T-cell (primary cell): ENCODE data around the gene XAGE1B. TPM values are rescaled to one million over a fixed set of nuclear protein-coding genes. Genes with fewer than 3 reads are reported as not detected.
"Not testable (repeated sequence)": the region's sequence is repeated elsewhere in the genome, so short reads cannot be mapped to it uniquely, and the experiment has no call there.

Source experiments
- ATAC-seq, 4 experiments: fragments of 200-7000 bp in 3 of 4; fragments of 150-1000 bp in 1 of 4; cut with Tn5 transposase; replicated peaks in 1 of 4; 1 replicate in 3 of 4; 2 replicates in 1 of 4; pipeline ENCODE4 v1.10.0; 2021; ENCODE audit warnings: moderate library complexity in 3 of 4, mild to moderate bottlenecking in 2 of 4, moderate number of reproducible peaks in 1 of 4
- CTCF ChIA-PET, 2 donors: fragments of 300-600 bp; sonication (Branson Sonifier 250); formaldehyde crosslinking; loops; one replicate each; lab custom pipeline; 2022; ENCODE audit warnings: antibody characterized with exemption in 2 of 2; lab: Charles Lee
- POLR2A ChIA-PET, 2 donors: fragments of 300-600 bp; sonication (Branson Sonifier 250); formaldehyde crosslinking; loops; one replicate each; lab custom pipeline; 2022; ENCODE audit warnings: antibody characterized with exemption in 2 of 2; lab: Charles Lee
- DNase-seq, 35 experiments: peaks; one replicate each; pipeline versions ENCODE4 v3.0.0 to v3.0.0-alpha.2; 2013 to 2023
- H3K27ac ChIP-seq: one replicate; pipeline ENCODE4 v1.5.1; 2013; ENCODE audit warnings: low read length
- H3K27me3 ChIP-seq, 2 experiments: replicated peaks in 1 of 2; 1 replicate in 1 of 2; 2 replicates in 1 of 2; pipeline versions ENCODE4 v1.6.1 to v1.7.0; 2013; ENCODE audit warnings: low read length in 1 of 2, mixed read lengths in 1 of 2; ENCODE audit not compliant: control insufficient read depth in 2 of 2, insufficient read depth in 2 of 2; ENCODE audit errors: extremely low read depth in 1 of 2
- H3K36me3 ChIP-seq, 2 donors: 1 replicate in 1 of 2; 2 replicates in 1 of 2; pipeline versions ENCODE4 v1.6.1 to v1.7.0; 2013; ENCODE audit warnings: low read length in 1 of 2; ENCODE audit not compliant: control insufficient read depth in 2 of 2, insufficient read depth in 1 of 2; ENCODE audit errors: extremely low read depth in 1 of 2
- H3K4me1 ChIP-seq, 2 experiments: 1 replicate in 1 of 2; 2 replicates in 1 of 2; pipeline versions ENCODE4 v1.6.1 to v1.7.0; 2013; ENCODE audit warnings: low read length in 2 of 2, mixed read lengths in 1 of 2; ENCODE audit not compliant: insufficient read depth in 2 of 2, control insufficient read depth in 1 of 2; ENCODE audit errors: extremely low read depth in 1 of 2
- H3K4me3 ChIP-seq, 2 donors: 1 replicate in 1 of 2; 2 replicates in 1 of 2; pipeline versions ENCODE4 v1.5.1 to v1.7.0; 2013; ENCODE audit warnings: mild to moderate bottlenecking in 2 of 2, low read length in 1 of 2, moderate library complexity in 1 of 2; ENCODE audit not compliant: control insufficient read depth in 1 of 2; ENCODE audit errors: extremely low read depth in 1 of 2
- H3K9me3 ChIP-seq: 2 replicates; pipeline ENCODE4 v1.7.0; 2013
- H3K27ac Mint-ChIP-seq, 2 donors: one replicate each; pipeline ENCODE4 v1.8.0; 2020 to 2021; ENCODE audit warnings: mild to moderate bottlenecking in 2 of 2, mixed read lengths in 2 of 2
- H3K27me3 Mint-ChIP-seq, 2 donors: one replicate each; pipeline ENCODE4 v1.8.0; 2021 to 2022; ENCODE audit warnings: mixed read lengths in 2 of 2
- H3K36me3 Mint-ChIP-seq: one replicate; pipeline ENCODE4 v1.8.0; 2021; ENCODE audit warnings: mixed read lengths
- H3K4me1 Mint-ChIP-seq, 3 donors: one replicate each; pipeline ENCODE4 v1.8.0; 2020 to 2022; ENCODE audit warnings: mixed read lengths in 3 of 3, mild to moderate bottlenecking in 1 of 3
- H3K4me3 Mint-ChIP-seq, 3 donors: one replicate each; pipeline ENCODE4 v1.8.0; 2020 to 2022; ENCODE audit warnings: mild to moderate bottlenecking in 3 of 3, mixed read lengths in 3 of 3, moderate library complexity in 3 of 3
- H3K9me3 Mint-ChIP-seq, 3 donors: one replicate each; pipeline ENCODE4 v1.8.0; 2020 to 2022; ENCODE audit warnings: mixed read lengths in 3 of 3
- WGBS: methylation state at CpG from one replicate; pipeline ENCODE4 v1.1.5; 2013; ENCODE audit warnings: missing lambda C conversion rate; ENCODE audit not compliant: insufficient coverage; 5-methylcytosine and 5-hydroxymethylcytosine counted together
- total RNA-seq, 35 experiments: library from RNA in 6 of 35; stranded (reverse) in 6 of 35; fragments of 120-200 nt in 1 of 35; gene quantifications; one replicate each; pipeline versions ENCODE4 v1.2.1 to v1.2.4 and lab custom pipeline; 2013 to 2026

Gene XAGE1B, protein sequence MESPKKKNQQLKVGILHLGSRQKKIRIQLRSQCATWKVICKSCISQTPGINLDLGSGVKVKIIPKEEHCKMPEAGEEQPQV
- total RNA-seq (not detected), total RNA-seq (lab: John Stamatoyannopoulos, UW) (0 reads per million in 29 experiments)
- not detected for total RNA-seq (2013)

DNA sequence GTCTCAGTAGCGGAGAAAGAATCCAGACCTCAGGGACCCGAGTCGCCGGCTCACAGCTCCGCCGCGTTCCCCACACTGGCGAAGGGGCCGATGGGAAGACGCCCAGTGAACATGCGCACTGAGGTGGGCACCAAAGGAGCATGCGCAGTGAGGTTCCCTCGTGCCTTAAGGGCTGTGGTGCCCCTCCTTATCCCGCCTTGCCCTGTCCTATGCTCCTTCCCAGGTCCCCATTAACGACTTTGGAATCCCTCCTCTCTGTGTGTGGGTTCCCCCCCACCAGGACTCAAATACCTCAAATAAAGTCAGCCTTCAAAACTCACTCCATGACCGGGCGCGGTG is at the start of gene XAGE1B:
Gene XAGE1B, minus strand, starts transcription at position 77 of the 339 bp plus-strand sequence. CDS start 1,536 bp downstream, outside the sequence.
- H3K4me1 Mint-ChIP-seq, H3K36me3 Mint-ChIP-seq, H3K9me3 Mint-ChIP-seq, DNase-seq, H3K4me1 ChIP-seq, H3K27ac Mint-ChIP-seq, H3K4me3 Mint-ChIP-seq, H3K27me3 Mint-ChIP-seq, H3K27me3 ChIP-seq, H3K36me3 ChIP-seq, CTCF ChIA-PET, H3K27ac ChIP-seq, H3K4me3 ChIP-seq, POLR2A ChIA-PET, H3K9me3 ChIP-seq, ATAC-seq: not testable (repeated sequence)
- no CpG with 5 or more reads among the region's 18 CpGs for WGBS

DNA sequence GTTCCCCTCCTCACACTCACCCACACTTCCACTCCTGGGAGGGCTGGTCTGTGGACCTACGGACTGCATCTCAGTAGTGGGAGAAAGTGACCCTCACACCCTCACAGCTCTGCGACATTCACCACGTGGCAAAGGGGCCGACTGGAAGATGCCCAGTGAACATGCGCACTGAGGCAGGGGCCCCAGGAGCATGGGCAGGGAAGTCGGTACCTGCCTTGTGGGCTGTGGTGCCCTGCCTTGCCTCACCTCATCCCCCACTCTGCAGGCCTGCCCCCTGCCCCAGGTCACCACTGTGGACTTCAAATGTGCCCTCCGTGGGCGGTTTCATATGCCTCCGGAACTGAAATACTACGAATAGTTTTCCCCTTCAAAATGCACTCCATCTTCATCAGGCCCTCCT is 46.2 kb upstream of the XAGE1B start:
- no peaks in the 10 kb centered on the region for H3K36me3 ChIP-seq
- no peak overlapping the region for H3K27ac ChIP-seq
- no peaks in the 10 kb centered on the region for H3K9me3 Mint-ChIP-seq
- H3K4me1 Mint-ChIP-seq = no peaks in the 10 kb centered on the region
- no peaks in the 10 kb centered on the region for H3K36me3 Mint-ChIP-seq
- peaks cover 5 to 21% of the 10 kb centered on the region in 2 donors for H3K27me3 Mint-ChIP-seq
- ATAC-seq (no peak), DNase-seq (no peak)
- H3K9me3 ChIP-seq = no peaks in the 10 kb centered on the region
- H3K4me1 ChIP-seq = no peaks in the 10 kb centered on the region
- no peak overlapping the region for H3K4me3 ChIP-seq
- H3K27ac Mint-ChIP-seq = no peak overlapping the region
- H3K4me3 Mint-ChIP-seq = no peak overlapping the region
- H3K27me3 ChIP-seq = no peaks in the 10 kb centered on the region
- 93% methylated on average over 3 of the region's 10 CpGs for WGBS
- POLR2A ChIA-PET = no interaction called here
- CTCF ChIA-PET = interaction anchor here in 1 of 2 donors (0.7 kb wide), 1 partner anchor 1085 kb away, joined by 9 read pairs; no protein-coding TSS in a partner anchor

DNA sequence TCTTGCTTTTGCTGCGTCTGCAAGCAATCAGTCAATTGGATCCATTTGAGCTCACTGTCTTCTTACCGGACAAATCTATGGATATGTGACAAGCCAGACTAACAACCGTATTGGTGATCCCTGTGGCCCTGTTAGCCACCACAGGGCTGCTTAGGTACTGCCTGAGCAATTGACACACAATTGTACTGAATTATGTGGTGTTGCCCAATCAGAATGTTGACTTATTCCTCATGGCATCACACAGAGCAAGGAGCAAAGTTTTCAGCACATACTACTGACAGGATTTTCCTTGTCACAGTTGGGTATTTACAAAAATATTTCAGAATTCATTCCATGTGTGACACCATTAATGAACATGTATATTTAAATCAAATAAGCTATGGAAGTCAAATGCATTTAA is 41.3 kb upstream of the XAGE1B start:
- Histone ChIP-seq H3K27me3 (peaks cover 0 to 2% of the 10 kb centered on the region in 2 experiments), H3K9me3 (no peaks in the 10 kb centered on the region), H3K4me1 (no peaks in the 10 kb centered on the region), H3K36me3 (no peaks in the 10 kb centered on the region), H3K27ac (no peak overlapping the region), H3K4me3 (no peak overlapping the region)
- H3K27me3 Mint-ChIP-seq = peaks cover 0 to 21% of the 10 kb centered on the region in 2 donors
- H3K4me1 Mint-ChIP-seq = no peaks in the 10 kb centered on the region
- ATAC-seq = no peak
- H3K4me3 Mint-ChIP-seq = no peak overlapping the region
- H3K9me3 Mint-ChIP-seq = no peaks in the 10 kb centered on the region
- CTCF ChIA-PET = no interaction called here
- no peak overlapping the region for H3K27ac Mint-ChIP-seq
- WGBS = 100% methylated on average over 2 of the region's 3 CpGs
- POLR2A ChIA-PET = no interaction called here
- H3K36me3 Mint-ChIP-seq = no peaks in the 10 kb centered on the region
- DNase-seq = no peak

DNA sequence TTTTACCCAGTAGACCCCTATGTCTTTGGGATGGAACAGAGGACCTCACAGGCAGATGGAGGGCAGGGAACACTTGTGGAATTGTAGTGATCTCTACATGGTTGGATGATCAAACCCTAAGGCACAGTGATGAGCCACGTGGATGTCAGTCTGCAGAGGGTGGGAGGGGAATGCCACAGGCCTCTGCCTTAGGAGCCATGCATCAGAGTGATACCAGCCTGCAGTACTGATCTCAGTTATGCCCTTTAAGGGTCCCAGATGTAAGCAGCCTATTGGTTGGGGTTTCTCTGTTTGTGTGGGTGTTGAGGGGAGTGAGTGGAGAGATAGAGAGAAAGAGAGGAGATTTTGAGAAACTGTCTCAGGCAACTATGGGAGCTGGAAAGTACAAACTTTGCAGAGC is 39.9 kb upstream of the XAGE1B start:
- CTCF ChIA-PET = no interaction called here
- H3K27me3 Mint-ChIP-seq = peaks cover 0 to 30% of the 10 kb centered on the region in 2 donors
- no peak for ATAC-seq

DNA sequence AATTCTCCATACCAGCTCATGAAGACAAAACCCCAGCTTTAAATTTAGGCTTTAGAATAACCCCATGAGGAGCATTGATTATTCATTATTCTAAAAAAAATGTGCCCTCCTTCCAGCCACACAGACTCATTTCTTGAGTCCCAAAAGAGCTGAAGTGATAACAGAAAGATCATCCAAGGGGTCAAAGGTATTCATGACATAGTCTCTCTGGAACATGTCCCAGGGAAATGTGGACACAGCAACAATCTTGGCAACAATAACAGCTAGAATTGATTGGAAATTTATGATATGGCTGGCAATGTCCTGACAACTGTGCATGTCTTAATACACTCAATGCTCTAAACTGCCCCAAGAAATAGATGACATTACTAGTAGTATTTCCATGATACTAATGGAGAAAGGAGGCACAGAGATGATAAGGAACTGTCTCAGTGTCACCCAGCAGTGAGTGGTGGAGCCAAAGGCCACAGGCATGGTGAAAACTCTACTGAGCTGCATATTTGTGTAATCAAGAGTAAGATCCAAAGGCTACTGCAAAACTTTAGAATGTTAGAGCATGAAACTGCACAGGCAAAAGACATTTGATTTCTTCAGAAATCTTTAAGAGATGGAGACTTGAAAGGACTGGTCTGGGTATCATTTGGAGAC is 37.3 kb upstream of the XAGE1B start:
- POLR2A ChIA-PET = no interaction called here
- H3K9me3 ChIP-seq = no peaks in the 10 kb centered on the region
- no peak for ATAC-seq
- H3K4me3 ChIP-seq = no peak overlapping the region
- H3K27me3 ChIP-seq = peaks cover 0 to 2% of the 10 kb centered on the region in 2 experiments
- peaks cover 0 to 38% of the 10 kb centered on the region in 2 donors for H3K27me3 Mint-ChIP-seq
- no peaks in the 10 kb centered on the region for H3K36me3 ChIP-seq
- no peak overlapping the region for H3K4me3 Mint-ChIP-seq
- CTCF ChIA-PET = no interaction called here
- H3K36me3 Mint-ChIP-seq = no peaks in the 10 kb centered on the region
- no peak for DNase-seq
- no peak overlapping the region for H3K27ac Mint-ChIP-seq
- H3K4me1 ChIP-seq = no peaks in the 10 kb centered on the region
- H3K27ac ChIP-seq = no peak overlapping the region
- H3K9me3 Mint-ChIP-seq = no peaks in the 10 kb centered on the region
- H3K4me1 Mint-ChIP-seq = no peaks in the 10 kb centered on the region

More for the DNA sequence above, 39.9 kb upstream of the XAGE1B start:
- Histone ChIP-seq H3K27ac (no peak overlapping the region), H3K27me3 (peaks cover 0 to 2% of the 10 kb centered on the region in 2 experiments), H3K36me3 (no peaks in the 10 kb centered on the region), H3K9me3 (no peaks in the 10 kb centered on the region), H3K4me3 (no peak overlapping the region), H3K4me1 (no peaks in the 10 kb centered on the region)
- Mint-ChIP-seq H3K4me1 (no peaks in the 10 kb centered on the region), H3K9me3 (no peaks in the 10 kb centered on the region), H3K4me3 (no peak overlapping the region), H3K36me3 (no peaks in the 10 kb centered on the region), H3K27ac (no peak overlapping the region)
- no peak for DNase-seq
- POLR2A ChIA-PET = no interaction called here
- no CpG with 5 or more reads among the region's 1 CpG for WGBS

DNA sequence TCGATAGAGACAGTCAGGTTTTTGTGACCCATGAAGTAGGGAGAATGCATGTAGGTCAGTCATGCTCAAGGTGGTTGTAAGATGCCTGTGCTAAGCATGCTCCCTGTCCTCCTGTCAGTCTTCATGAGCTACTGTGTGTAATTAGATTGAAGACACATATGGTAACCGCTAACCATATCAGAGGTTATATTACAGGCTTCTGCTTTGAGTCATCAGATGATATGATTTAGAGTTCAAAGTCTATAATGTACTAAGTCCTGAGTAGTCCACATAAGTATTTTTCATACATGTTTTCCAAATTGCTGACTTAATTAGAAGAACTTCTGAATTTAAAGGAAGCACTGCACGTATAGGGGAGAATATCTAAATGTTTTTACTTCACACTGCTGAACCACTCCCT is 31.9 kb upstream of the XAGE1B start:
- ATAC-seq, H3K36me3 Mint-ChIP-seq, H3K4me3 Mint-ChIP-seq, POLR2A ChIA-PET, H3K27me3 ChIP-seq, H3K9me3 Mint-ChIP-seq, DNase-seq, H3K4me3 ChIP-seq, H3K4me1 ChIP-seq, H3K4me1 Mint-ChIP-seq, H3K27ac Mint-ChIP-seq, H3K36me3 ChIP-seq, H3K27ac ChIP-seq, H3K9me3 ChIP-seq, CTCF ChIA-PET: not testable (repeated sequence)
- peaks cover 0 to 41% of the 10 kb centered on the region in 2 donors for H3K27me3 Mint-ChIP-seq
- WGBS = no CpG with 5 or more reads among the region's 3 CpGs
